HUES64 (cell line): Measurements from ENCODE around the gene ATP6AP2.
"Not testable (repeated sequence)": the region's sequence is repeated elsewhere in the genome, so short reads cannot be mapped to it uniquely, and the experiment has no call there.

Source experiments
- H3K27ac ChIP-seq: 2 replicates; pipeline ENCODE4 v1.7.0; 2013; ENCODE audit warnings: low read depth, low read length, inconsistent platforms
- H3K27me3 ChIP-seq: 2 replicates; pipeline ENCODE4 v1.6.1; 2013; ENCODE audit warnings: mild to moderate bottlenecking, low read length; ENCODE audit not compliant: insufficient read depth
- H3K36me3 ChIP-seq: 2 replicates; pipeline ENCODE4 v1.6.1; 2013; ENCODE audit warnings: mild to moderate bottlenecking, low read length; ENCODE audit not compliant: insufficient read depth
- H3K4me1 ChIP-seq: 2 replicates; pipeline ENCODE4 v1.6.1; 2013; ENCODE audit warnings: mild to moderate bottlenecking, low read length, moderate library complexity; ENCODE audit not compliant: insufficient read depth
- H3K4me3 ChIP-seq: 2 replicates; pipeline ENCODE4 v1.5.1; 2013; ENCODE audit warnings: mild to moderate bottlenecking, low read length, moderate library complexity
- H3K9ac ChIP-seq: 2 replicates; pipeline ENCODE4 v1.6.1; 2013; ENCODE audit warnings: mild to moderate bottlenecking, low read depth, low read length
- H3K9me3 ChIP-seq: 2 replicates; pipeline ENCODE4 v1.6.1; 2013; ENCODE audit warnings: low read depth, low read length; ENCODE audit not compliant: insufficient read depth
- WGBS: fragments of 150-250, 120-280 bp; methylation state at CpG from one replicate; pipeline ENCODE4 v1.1.7; 2013; ENCODE audit warnings: missing lambda C conversion rate; 5-methylcytosine and 5-hydroxymethylcytosine counted together

Gene ATP6AP2

DNA sequence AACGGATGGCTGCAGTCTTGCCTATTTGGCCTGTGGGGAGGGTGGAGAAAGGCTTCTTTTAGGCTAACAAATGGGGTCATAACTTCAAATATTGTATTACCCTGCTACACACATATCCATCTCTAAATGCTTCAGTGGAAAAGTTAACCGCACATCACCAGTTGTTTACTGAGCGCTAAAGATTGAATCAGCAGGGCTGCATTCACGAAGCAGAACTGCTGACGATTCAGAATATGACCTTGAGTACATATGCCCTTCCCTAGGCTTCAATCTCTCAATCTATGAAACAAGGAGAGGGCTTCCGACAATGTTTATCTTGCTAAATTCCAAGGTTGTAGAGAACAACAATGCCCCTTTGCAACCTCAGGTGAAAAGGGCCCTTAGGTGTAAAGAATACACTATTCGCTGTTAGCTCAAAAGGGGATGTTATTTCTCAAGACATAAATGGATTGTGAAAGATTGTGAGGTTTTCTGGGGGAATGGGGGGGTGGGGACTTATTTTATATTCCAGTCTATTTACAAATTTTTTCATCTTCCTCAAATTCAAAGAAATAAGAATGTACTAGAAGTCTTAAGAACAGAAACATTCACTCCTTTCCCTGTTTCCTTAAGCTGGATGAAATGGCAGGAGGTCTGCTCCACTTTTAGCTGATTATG lies 2.6 kb upstream of the ATP6AP2 start:
- Histone ChIP-seq H3K27me3 (no peaks in the 10 kb centered on the region), H3K36me3 (no peaks in the 10 kb centered on the region), H3K27ac (no peak overlapping the region), H3K4me1 (no peaks in the 10 kb centered on the region), H3K9ac (no peak overlapping the region), H3K4me3 (no peak overlapping the region), H3K9me3 (no peaks in the 10 kb centered on the region)
- 88% methylated on average over 7 of the region's 7 CpGs for WGBS

DNA sequence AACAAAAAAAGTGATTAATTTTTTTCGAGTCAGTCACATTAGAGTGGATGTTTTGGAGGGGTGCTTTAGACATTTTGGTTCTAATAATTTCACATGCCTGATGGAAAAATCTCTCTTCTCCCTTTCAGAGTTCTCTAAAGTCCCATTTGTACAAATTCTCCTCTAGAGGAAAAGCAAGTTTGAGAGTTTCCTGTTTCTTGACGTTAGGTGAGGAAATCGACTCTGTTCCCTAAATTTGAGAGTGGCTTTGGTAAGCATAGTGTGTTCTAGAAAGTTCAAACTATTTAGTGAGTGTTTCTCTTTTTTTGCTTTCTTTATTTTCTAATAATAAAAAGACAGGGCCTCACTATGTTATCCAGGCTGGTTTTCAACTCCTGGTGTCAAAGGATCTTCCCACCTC lies 1.6 kb upstream of the ATP6AP2 start:
- WGBS, result 83% methylated on average over 2 of the region's 3 CpGs
- Histone ChIP-seq H3K27ac (no peak overlapping the region), H3K27me3 (no peaks in the 10 kb centered on the region), H3K9ac (no peak overlapping the region), H3K36me3 (no peaks in the 10 kb centered on the region), H3K4me1 (no peaks in the 10 kb centered on the region), H3K9me3 (no peaks in the 10 kb centered on the region), H3K4me3 (no peak overlapping the region)

DNA sequence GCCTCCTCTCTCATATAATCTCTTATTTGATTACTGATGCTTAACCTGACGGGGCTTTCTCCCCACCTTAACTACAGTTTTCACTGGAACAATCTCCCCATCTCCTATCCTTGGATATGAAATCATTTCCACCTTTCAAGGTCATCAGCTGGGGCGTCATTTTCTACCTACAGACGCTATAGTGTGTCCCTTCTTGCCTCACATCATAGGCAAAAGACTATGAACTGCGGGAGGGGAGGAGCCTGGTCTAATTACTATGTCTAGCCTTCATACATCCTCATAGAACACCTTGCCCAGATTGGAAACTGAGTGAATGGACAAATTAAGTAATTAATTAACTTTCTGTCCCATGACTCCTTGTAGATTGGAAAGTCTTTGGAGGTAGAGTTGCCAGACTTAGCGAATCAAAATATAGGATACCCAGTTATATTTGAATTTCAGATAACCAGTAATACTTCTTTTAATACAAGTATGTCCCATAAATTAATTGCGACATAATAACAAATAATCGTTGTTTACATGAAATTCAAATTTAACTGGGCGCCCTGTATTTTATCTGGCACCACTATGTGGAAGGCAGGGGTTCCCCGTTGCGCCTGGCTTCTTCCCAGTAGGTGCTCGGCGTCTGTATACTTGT lies 752 bp upstream of the ATP6AP2 start:
- peak overlapping the region; percentile 55; the same call in 1 of the 2 replicates for H3K27ac ChIP-seq
- H3K9me3 ChIP-seq, result no peaks in the 10 kb centered on the region
- 18% methylated on average over 9 of the region's 12 CpGs for WGBS
- H3K36me3 ChIP-seq, result no peaks in the 10 kb centered on the region
- H3K27me3 ChIP-seq, result no peaks in the 10 kb centered on the region
- peak overlapping the region; percentile 94 for H3K4me3 ChIP-seq
- no peaks in the 10 kb centered on the region for H3K4me1 ChIP-seq
- H3K9ac ChIP-seq, result 0 out of 2 replicates have a peak overlapping the region, but pooled peaks have one; percentile 17

DNA sequence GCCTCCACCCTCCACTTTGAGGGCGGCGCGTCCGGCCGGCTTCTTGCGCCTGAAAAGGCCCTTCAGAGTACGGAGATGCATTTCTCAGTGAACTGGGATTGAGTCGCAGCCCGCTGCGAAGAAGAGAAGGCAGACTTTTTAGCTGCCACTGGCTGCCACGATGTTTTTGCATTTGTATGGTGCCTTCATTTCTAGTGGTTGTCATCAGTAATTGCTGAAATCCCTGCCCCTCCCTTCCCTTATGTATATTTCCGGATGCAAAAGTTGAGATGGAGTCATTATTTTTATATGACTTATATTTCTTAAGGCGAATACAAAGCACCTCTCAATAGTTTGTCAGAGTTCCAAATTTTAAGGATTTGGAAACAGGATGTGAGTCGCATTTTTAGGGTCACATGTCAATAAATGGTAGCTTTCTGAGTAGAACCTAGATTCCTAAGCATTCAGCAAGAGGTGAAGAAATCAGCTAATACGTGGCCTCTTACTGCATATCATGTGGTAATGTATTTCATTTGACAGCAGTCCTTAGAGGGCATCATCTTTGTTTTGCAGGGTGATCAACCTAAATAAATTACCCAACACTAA lies 658 bp downstream of the ATP6AP2 start:
- WGBS, result 7% methylated on average over 13 of the region's 15 CpGs
- Histone ChIP-seq H3K27ac (no peak overlapping the region; the same call in 1 of the 2 replicates), H3K9me3 (no peaks in the 10 kb centered on the region), H3K4me3 (peak overlapping the region; percentile 94), H3K9ac (peak overlapping the region; percentile 31; the same call in 1 of the 2 replicates), H3K4me1 (no peaks in the 10 kb centered on the region), H3K27me3 (no peaks in the 10 kb centered on the region), H3K36me3 (no peaks in the 10 kb centered on the region)

DNA sequence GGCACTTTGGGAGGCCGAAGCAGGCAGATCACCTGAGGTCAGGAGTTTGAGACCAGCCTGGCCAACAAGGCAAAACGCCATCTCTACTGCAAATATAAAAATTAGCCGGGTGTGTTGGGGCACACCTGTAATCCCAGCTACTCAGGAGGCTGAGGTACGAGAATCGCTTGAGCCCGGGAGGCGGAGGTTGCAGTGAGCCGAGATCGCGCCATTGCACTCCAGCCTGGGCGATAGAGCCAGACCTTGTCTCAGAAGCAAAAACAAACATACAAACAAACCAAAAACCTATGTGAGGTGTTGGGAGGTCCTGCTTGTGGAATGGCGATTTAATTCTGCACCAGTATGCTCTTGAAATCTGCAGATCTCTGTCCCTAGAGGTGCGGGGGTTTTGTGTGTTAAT lies 1.4 kb downstream of the ATP6AP2 start:
- not testable (repeated sequence) for H3K4me3 ChIP-seq, H3K27me3 ChIP-seq, H3K4me1 ChIP-seq, H3K9ac ChIP-seq, H3K9me3 ChIP-seq, H3K27ac ChIP-seq, H3K36me3 ChIP-seq
- 94% methylated on average over 10 of the region's 13 CpGs for WGBS

DNA sequence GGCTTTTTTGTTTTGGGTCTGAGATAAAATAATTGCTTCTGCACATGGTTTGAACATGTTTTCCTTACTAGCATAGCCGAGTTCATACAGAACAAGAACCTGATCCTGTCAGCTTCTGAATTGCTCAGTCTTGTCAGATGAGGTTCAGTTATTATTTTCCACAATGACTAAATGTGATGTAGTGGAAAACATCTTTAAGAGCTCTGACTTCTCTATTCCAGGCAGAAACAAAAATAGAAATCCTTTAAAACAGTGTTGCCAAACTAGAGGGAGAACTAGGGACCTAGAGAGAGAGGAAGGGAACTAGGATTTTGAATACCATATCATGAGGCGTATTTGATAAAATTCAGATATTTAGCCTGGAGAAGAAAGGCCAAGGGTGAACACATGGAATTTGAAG lies 2.0 kb downstream of the ATP6AP2 start:
- no peaks in the 10 kb centered on the region for H3K36me3 ChIP-seq
- 95% methylated on average over 2 of the region's 2 CpGs for WGBS
- no peaks in the 10 kb centered on the region for H3K9me3 ChIP-seq
- H3K27me3 ChIP-seq, result no peaks in the 10 kb centered on the region
- no peaks in the 10 kb centered on the region for H3K4me1 ChIP-seq
- H3K9ac ChIP-seq, result no peak overlapping the region
- no peak overlapping the region for H3K4me3 ChIP-seq
- no peak overlapping the region for H3K27ac ChIP-seq

DNA sequence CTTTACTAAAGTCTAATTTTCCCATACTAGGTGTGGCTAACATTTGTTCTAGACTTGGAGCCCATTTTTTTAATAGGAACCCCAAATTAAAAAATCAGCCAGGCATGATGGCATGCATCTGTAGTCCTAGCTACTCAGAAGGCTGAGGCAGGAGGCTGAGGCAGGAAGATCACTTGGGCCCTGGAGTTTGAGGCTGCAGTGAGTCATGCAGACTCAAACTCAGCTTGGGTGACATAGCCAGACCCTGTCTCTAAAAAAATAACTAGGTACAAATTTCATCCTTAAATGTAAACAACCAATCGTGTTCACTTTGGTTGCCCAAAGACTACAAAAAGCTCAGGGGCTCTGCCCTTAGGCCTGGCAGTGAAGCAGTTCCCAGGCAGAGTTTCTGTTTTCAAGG lies 6.9 kb downstream of the ATP6AP2 start:
- peaks cover 23% of the 10 kb centered on the region for H3K36me3 ChIP-seq
- H3K4me1 ChIP-seq, H3K4me3 ChIP-seq, H3K27ac ChIP-seq, H3K9ac ChIP-seq, H3K27me3 ChIP-seq, H3K9me3 ChIP-seq: not testable (repeated sequence)
- 86% methylated on average over 1 of the region's 1 CpG for WGBS

DNA sequence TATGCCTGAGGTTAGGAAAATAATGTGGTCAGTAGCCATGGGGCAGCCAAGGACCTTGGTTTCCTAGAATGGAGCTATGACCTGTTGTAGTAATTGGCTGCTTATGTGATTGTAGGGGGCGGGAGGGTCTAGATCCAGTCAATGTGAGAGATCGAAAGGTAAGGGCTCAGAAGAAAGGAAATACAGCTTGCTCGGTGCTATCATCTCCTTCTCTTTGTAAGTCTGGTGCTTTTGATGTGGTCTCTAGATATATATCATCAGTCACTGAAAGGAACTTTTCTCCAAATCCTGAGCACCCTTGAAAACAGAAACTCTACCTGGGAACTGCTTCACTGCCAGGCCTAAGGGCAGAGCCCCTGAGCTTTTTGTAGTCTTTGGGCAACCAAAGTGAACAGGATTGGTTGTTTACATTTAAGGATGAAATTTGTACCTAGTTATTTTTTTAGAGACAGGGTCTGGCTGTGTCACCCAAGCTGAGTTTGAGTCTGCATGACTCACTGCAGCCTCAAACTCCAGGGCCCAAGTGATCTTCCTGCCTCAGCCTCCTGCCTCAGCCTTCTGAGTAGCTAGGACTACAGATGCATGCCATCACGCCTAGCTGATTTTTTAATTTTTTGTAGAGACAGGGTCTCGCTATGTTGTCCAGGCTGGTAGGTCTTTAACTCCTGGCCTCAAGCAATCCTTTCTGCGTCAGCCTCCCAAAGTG lies 9.0 kb downstream of the ATP6AP2 start:
- WGBS, result 99% methylated on average over 6 of the region's 6 CpGs
- H3K27ac ChIP-seq, H3K4me3 ChIP-seq, H3K27me3 ChIP-seq, H3K9ac ChIP-seq, H3K4me1 ChIP-seq, H3K9me3 ChIP-seq: not testable (repeated sequence)
- peaks cover 28% of the 10 kb centered on the region for H3K36me3 ChIP-seq

DNA sequence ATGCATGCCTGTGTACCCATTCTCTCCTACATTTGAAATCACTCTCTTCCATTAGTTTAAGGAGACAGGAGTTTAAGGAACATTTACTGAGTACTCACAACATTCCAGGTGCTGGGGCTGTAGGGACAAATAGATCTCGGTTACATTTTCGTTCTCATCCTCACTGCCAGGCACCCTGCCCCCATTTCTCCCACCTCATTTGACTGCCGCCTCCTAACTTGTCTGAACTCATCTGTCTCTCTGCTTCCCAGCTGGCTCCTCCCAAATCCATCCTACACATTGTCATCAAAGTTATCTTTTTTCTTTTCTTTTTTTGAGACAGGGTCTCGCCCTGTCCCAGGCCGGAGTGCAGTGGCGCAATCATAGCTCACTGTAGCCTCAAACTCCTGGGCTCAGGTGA lies 22.7 kb downstream of the ATP6AP2 start:
- no peak overlapping the region for H3K4me3 ChIP-seq
- H3K9ac ChIP-seq, result no peak overlapping the region
- peaks cover 42% of the 10 kb centered on the region for H3K36me3 ChIP-seq
- H3K9me3 ChIP-seq, result no peaks in the 10 kb centered on the region
- no peak overlapping the region for H3K27ac ChIP-seq
- no peaks in the 10 kb centered on the region for H3K4me1 ChIP-seq
- 95% methylated on average over 6 of the region's 6 CpGs for WGBS
- no peaks in the 10 kb centered on the region for H3K27me3 ChIP-seq

DNA sequence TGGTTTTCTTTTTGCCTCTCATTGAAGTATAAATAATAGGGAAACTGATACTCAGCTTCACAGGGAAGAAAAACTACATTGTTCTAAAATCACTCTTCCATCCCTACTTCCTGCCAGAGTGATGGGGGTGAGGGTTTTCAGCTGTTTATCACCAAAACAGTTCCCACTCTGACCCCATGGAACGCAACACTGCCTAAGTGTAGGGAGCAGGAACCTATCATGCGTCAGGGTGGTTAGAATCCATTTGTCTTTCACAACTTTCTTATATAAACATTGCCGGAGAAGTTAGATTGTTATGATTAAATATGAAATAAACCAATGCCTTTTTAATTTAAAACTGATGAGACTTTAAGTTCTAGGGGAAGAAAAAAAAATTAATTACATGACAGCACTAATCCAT lies 26.6 kb downstream of the ATP6AP2 start:
- WGBS, result no CpG with 5 or more reads among the region's 3 CpGs
- Histone ChIP-seq H3K9ac (no peak overlapping the region), H3K4me3 (no peak overlapping the region), H3K9me3 (no peaks in the 10 kb centered on the region), H3K4me1 (no peaks in the 10 kb centered on the region), H3K36me3 (0 out of 2 replicates have a peak, but pooled peaks cover 8% of the 10 kb centered on the region), H3K27ac (no peak overlapping the region), H3K27me3 (no peaks in the 10 kb centered on the region)

DNA sequence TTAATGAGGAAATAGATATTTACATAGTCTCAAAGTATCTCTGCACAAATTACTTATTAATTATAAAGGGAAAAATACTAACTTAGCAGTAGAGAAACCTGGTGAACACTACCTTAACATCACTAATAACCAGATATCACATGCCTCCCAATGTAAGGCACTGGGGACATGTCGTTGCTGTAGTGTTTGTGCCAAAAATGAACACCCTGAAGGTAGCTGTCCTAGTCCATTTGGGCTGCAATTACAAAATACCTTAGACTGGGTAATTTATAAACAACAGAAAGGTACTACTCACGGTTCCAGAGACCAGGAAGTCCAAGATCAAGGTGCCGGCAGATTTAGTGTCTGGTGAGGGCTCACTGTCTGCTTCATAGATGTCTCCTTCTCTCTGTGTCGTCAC lies 31.7 kb downstream of the ATP6AP2 start:
- 95% methylated on average over 4 of the region's 4 CpGs for WGBS
- H3K9ac ChIP-seq, result no peak overlapping the region
- H3K27me3 ChIP-seq, result no peaks in the 10 kb centered on the region
- H3K36me3 ChIP-seq, result no peaks in the 10 kb centered on the region
- no peak overlapping the region for H3K27ac ChIP-seq
- no peaks in the 10 kb centered on the region for H3K4me1 ChIP-seq
- H3K4me3 ChIP-seq, result no peak overlapping the region
- H3K9me3 ChIP-seq, result no peaks in the 10 kb centered on the region
